H9 (cell line): Measurements from ENCODE around the gene ABHD13. TPM values are rescaled to one million over a fixed set of nuclear protein-coding genes. Genes with fewer than 3 reads are reported as not detected.

Experiments
- DNase-seq: peaks from one replicate; pipeline ENCODE4 v3.0.0-alpha.2; 2017
- H2AFZ ChIP-seq: one replicate; pipeline ENCODE4 v1.6.1; 2013; ENCODE audit warnings: mild to moderate bottlenecking, low read length, control low read depth, moderate library complexity
- H2AK5ac ChIP-seq: 2 replicates; pipeline ENCODE4 v1.6.1; 2013; ENCODE audit warnings: low read length, control low read depth, mixed read lengths; ENCODE audit not compliant: insufficient read length
- H2BK120ac ChIP-seq: one replicate; pipeline ENCODE4 v1.6.1; 2013; ENCODE audit warnings: low read depth, mild to moderate bottlenecking, low read length, control low read depth, inconsistent platforms; ENCODE audit not compliant: poor library complexity, severe bottlenecking
- H2BK12ac ChIP-seq: 2 replicates; pipeline ENCODE4 v1.6.1; 2013; ENCODE audit warnings: low read length, control low read depth, mixed read lengths, low read depth; ENCODE audit not compliant: insufficient read length
- H2BK15ac ChIP-seq: 2 replicates; pipeline ENCODE4 v1.6.1; 2013; ENCODE audit warnings: low read depth, low read length, control low read depth
- H2BK20ac ChIP-seq: one replicate; pipeline ENCODE4 v1.6.1; 2013; ENCODE audit warnings: low read depth, mild to moderate bottlenecking, low read length, control low read depth, inconsistent platforms; ENCODE audit not compliant: poor library complexity, severe bottlenecking
- H2BK5ac ChIP-seq: 2 replicates; pipeline ENCODE4 v1.6.1; 2013; ENCODE audit warnings: low read length, control low read depth, mixed read lengths; ENCODE audit not compliant: insufficient read length
- H3K14ac ChIP-seq: 2 replicates; pipeline ENCODE4 v1.6.1; 2013; ENCODE audit warnings: low read length, control low read depth; ENCODE audit not compliant: insufficient read depth
- H3K18ac ChIP-seq: 2 replicates; pipeline ENCODE4 v1.6.1; 2013; ENCODE audit warnings: low read depth, mild to moderate bottlenecking, mixed read lengths, low read length, control low read depth; ENCODE audit not compliant: insufficient read length
- H3K23ac ChIP-seq: 2 replicates; pipeline ENCODE4 v1.6.1; 2013; ENCODE audit warnings: low read length, control low read depth, mixed read lengths, low read depth; ENCODE audit not compliant: insufficient read length
- H3K23me2 ChIP-seq: 2 replicates; pipeline ENCODE4 v1.6.1; 2013; ENCODE audit warnings: low read depth, mild to moderate bottlenecking, mixed read lengths, low read length, control low read depth; ENCODE audit not compliant: insufficient read length, poor library complexity, severe bottlenecking
- H3K27ac ChIP-seq: 2 replicates; pipeline ENCODE4 v1.5.1; 2013; ENCODE audit warnings: low read length, control low read depth, mixed read lengths, low read depth; ENCODE audit not compliant: insufficient read length
- H3K27me3 ChIP-seq: 2 replicates; pipeline ENCODE4 v1.6.1; 2013; ENCODE audit warnings: low read length, control low read depth, inconsistent platforms; ENCODE audit not compliant: insufficient read depth
- H3K4ac ChIP-seq: 2 replicates; pipeline ENCODE4 v1.6.1; 2013; ENCODE audit warnings: low read depth, mild to moderate bottlenecking, control low read depth, inconsistent platforms, low read length, moderate library complexity
- H3K4me1 ChIP-seq: 2 replicates; pipeline ENCODE4 v1.6.1; 2013; ENCODE audit warnings: low read length, control low read depth, inconsistent platforms; ENCODE audit not compliant: insufficient read depth
- H3K4me2 ChIP-seq: 2 replicates; pipeline ENCODE4 v1.6.1; 2013; ENCODE audit warnings: low read length, control low read depth, mixed read lengths; ENCODE audit not compliant: insufficient read length, insufficient read depth
- H3K56ac ChIP-seq: 2 replicates; pipeline ENCODE4 v1.6.1; 2013; ENCODE audit warnings: low read depth, mild to moderate bottlenecking, mixed read lengths, low read length, control low read depth; ENCODE audit not compliant: insufficient read length
- H3K79me1 ChIP-seq: 2 replicates; pipeline ENCODE4 v1.6.1; 2013; ENCODE audit warnings: low read depth, mild to moderate bottlenecking, moderate library complexity, low read length, control low read depth, inconsistent platforms; ENCODE audit not compliant: insufficient read depth, poor library complexity, severe bottlenecking
- H3K79me2 ChIP-seq: 2 replicates; pipeline ENCODE4 v1.6.1; 2013; ENCODE audit warnings: low read length, control low read depth, inconsistent platforms; ENCODE audit not compliant: insufficient read depth
- H3K9ac ChIP-seq: 2 replicates; pipeline ENCODE4 v1.6.1; 2013; ENCODE audit warnings: low read length, control low read depth, mixed read lengths; ENCODE audit not compliant: insufficient read length; ENCODE audit errors: extremely low read depth
- H3K9me3 ChIP-seq: one replicate; pipeline ENCODE4 v1.6.1; 2013; ENCODE audit warnings: low read depth, low read length, inconsistent platforms; ENCODE audit not compliant: control insufficient read depth
- H3T11ph ChIP-seq: one replicate; pipeline ENCODE4 v1.6.1; 2013; ENCODE audit warnings: mild to moderate bottlenecking, low read length, control low read depth, inconsistent platforms
- H4K20me1 ChIP-seq: one replicate; pipeline ENCODE4 v1.6.1; 2013; ENCODE audit not compliant: control insufficient read depth, insufficient read length, insufficient read depth
- H4K5ac ChIP-seq: 2 replicates; pipeline ENCODE4 v1.6.1; 2013; ENCODE audit warnings: low read depth, mild to moderate bottlenecking, mixed read lengths, low read length, control low read depth; ENCODE audit not compliant: insufficient read length
- H4K8ac ChIP-seq: replicated peaks from 2 replicates; pipeline ENCODE4 v1.6.1; 2013; ENCODE audit warnings: low read length, control low read depth, mixed read lengths, low read depth; ENCODE audit not compliant: insufficient read length
- H4K91ac ChIP-seq: 2 replicates; pipeline ENCODE4 v1.6.1; 2013; ENCODE audit warnings: low read depth, mild to moderate bottlenecking, moderate library complexity, mixed read lengths, low read length, control low read depth; ENCODE audit not compliant: insufficient read length
- H3K27ac Mint-ChIP-seq, 3 experiments: 2 replicates in 2 of 3; 3 replicates in 1 of 3; pipeline ENCODE4 v1.8.0; 2020 to 2021; ENCODE audit warnings: mixed read lengths in 3 of 3, mild to moderate bottlenecking in 1 of 3, moderate library complexity in 1 of 3
- H3K27me3 Mint-ChIP-seq: 2 replicates; pipeline ENCODE4 v1.8.0; 2021; ENCODE audit warnings: low read depth, mild to moderate bottlenecking, moderate library complexity, mixed read lengths
- H3K36me3 Mint-ChIP-seq, 3 experiments: 2 replicates in 2 of 3; 3 replicates in 1 of 3; pipeline ENCODE4 v1.8.0; 2020 to 2021; ENCODE audit warnings: low read depth in 3 of 3, mixed read lengths in 3 of 3; ENCODE audit not compliant: insufficient read depth in 1 of 3
- H3K4me1 Mint-ChIP-seq, 2 experiments: 2 replicates each; pipeline ENCODE4 v1.8.0; 2020; ENCODE audit warnings: mixed read lengths in 2 of 2
- H3K4me3 Mint-ChIP-seq, 2 experiments: 2 replicates in 1 of 2; 3 replicates in 1 of 2; pipeline ENCODE4 v1.8.0; 2020 to 2021; ENCODE audit warnings: mild to moderate bottlenecking in 2 of 2, mixed read lengths in 2 of 2, moderate library complexity in 1 of 2
- H3K9me3 Mint-ChIP-seq, 2 experiments: 2 replicates in 1 of 2; 3 replicates in 1 of 2; pipeline ENCODE4 v1.8.0; 2020; ENCODE audit warnings: mild to moderate bottlenecking in 2 of 2, mixed read lengths in 2 of 2, moderate library complexity in 1 of 2
- CTCF ChIP-seq: fragments of 200-600 bp; sonication (generic); conservative IDR thresholded peaks from 3 replicates; pipeline ENCODE4 v1.8.0; 2021; ENCODE audit warnings: antibody characterized with exemption, mild to moderate bottlenecking
- WGBS: extraction: QIAGEN DNeasy Blood & Tissue Kit; methylation state at CpG from one replicate; pipeline ENCODE4 v1.1.7; 2013; ENCODE audit warnings: missing lambda C conversion rate, low lambda C conversion rate, mixed read lengths; ENCODE audit not compliant: insufficient read length; ENCODE audit errors: extremely low coverage; 5-methylcytosine and 5-hydroxymethylcytosine counted together
- total RNA-seq: library from RNA; stranded (reverse); gene quantifications from 2 replicates; pipeline ENCODE4 v1.2.1, GENCODE V29; 2021

The ABHD13 gene
- total RNA-seq, 1 experiment from 2014 or later = 6.2 TPM

DNA sequence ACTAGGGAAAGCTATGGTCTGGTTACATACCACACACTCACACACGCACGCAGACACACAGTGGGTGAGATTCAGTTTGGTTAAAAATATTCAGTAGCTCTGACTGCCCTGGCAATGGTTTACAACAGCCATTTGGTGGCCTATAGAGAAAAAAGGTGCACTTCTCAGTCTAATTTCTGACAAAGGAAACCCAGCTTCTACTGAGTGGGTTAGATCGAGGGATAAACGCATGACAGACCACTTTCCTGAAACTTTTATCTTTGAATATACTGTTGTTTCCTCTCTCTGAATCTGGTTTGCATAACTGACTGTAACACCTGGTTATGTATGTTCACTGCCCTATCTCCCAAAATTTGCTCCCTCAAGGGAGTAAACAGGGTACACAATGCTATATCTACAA is 5.3 kb upstream of the ABHD13 start:
- DNase-seq = no peak
- WGBS = no CpG with 5 or more reads among the region's 4 CpGs
- no peak overlapping the region for H2BK5ac ChIP-seq
- no peak overlapping the region for H2AK5ac ChIP-seq
- no peak overlapping the region for H3K4me3 Mint-ChIP-seq
- H3K23ac ChIP-seq = no peak overlapping the region
- H4K20me1 ChIP-seq = no peaks in the 10 kb centered on the region
- no peaks in the 10 kb centered on the region for H3K79me2 ChIP-seq
- H3K9me3 ChIP-seq = no peaks in the 10 kb centered on the region
- TF ChIP-seq CTCF = no peak
- H2BK20ac ChIP-seq = no peak overlapping the region
- H2BK15ac ChIP-seq = no peak overlapping the region
- no peak overlapping the region for H3K27ac ChIP-seq
- H3K27me3 ChIP-seq = no peaks in the 10 kb centered on the region
- no peak overlapping the region for H4K91ac ChIP-seq
- no peak overlapping the region for H3K27ac Mint-ChIP-seq
- no peak overlapping the region for H4K8ac ChIP-seq
- H3K36me3 Mint-ChIP-seq = peaks cover 4 to 9% (median 7%) of the 10 kb centered on the region in 3 experiments; a peak in 4 of 7 replicates
- H3T11ph ChIP-seq = no peak overlapping the region
- no peaks in the 10 kb centered on the region for H3K4me1 ChIP-seq
- no peak overlapping the region for H3K4ac ChIP-seq
- no peak overlapping the region for H2AFZ ChIP-seq
- H4K5ac ChIP-seq = no peak overlapping the region
- H3K14ac ChIP-seq = no peak overlapping the region
- no peak overlapping the region for H3K4me2 ChIP-seq
- no peak overlapping the region for H2BK12ac ChIP-seq
- H3K56ac ChIP-seq = no peak overlapping the region
- no peaks in the 10 kb centered on the region for H3K23me2 ChIP-seq
- no peak overlapping the region for H2BK120ac ChIP-seq
- no peak overlapping the region for H3K9ac ChIP-seq
- peaks cover 6 to 16% of the 10 kb centered on the region in 2 experiments for H3K4me1 Mint-ChIP-seq
- H3K27me3 Mint-ChIP-seq = no peaks in the 10 kb centered on the region; the same call in 1 of the 2 replicates
- H3K18ac ChIP-seq = no peak overlapping the region
- H3K79me1 ChIP-seq = no peaks in the 10 kb centered on the region
- no peaks in the 10 kb centered on the region for H3K9me3 Mint-ChIP-seq
